A673 (cell line): Measurements from ENCODE around the gene ARSH. TPM values are rescaled to one million over a fixed set of nuclear protein-coding genes. Genes with fewer than 3 reads are reported as not detected.
"Not testable (repeated sequence)": the region's sequence is repeated elsewhere in the genome, so short reads cannot be mapped to it uniquely, and the experiment has no call there.

ENCODE experiments used
- BruUV-seq: library from RNA; stranded (reverse); fragments of 400-500 nt; replicated peaks from 2 replicates; lab custom pipeline; 2021; lab: Mats Ljungman, UMichigan
- CTCF ChIA-PET: fragments of 300-600 bp; sonication (Branson Sonifier 250); formaldehyde crosslinking; loops from one replicate; lab custom pipeline; 2022; ENCODE audit warnings: antibody characterized with exemption; lab: Charles Lee
- POLR2A ChIA-PET: fragments of 300-600 bp; sonication (Branson Sonifier 250); formaldehyde crosslinking; loops from one replicate; lab custom pipeline; 2022; ENCODE audit warnings: antibody characterized with exemption; ENCODE audit not compliant: low non-redundant PET; lab: Charles Lee
- DNase-seq: peaks from one replicate; pipeline ENCODE4 v3.0.0-alpha.2; 2015; ENCODE audit warnings: low spot score
- H3K27ac ChIP-seq: fragments of 200-600 bp; sonication (generic); 2 replicates; pipeline ENCODE4 v1.5.1; 2016; ENCODE audit warnings: mixed run types, low read depth, mild to moderate bottlenecking, mixed read lengths, antibody characterized with exemption, low read length; ENCODE audit not compliant: poor library complexity, severe bottlenecking
- H3K27me3 ChIP-seq: fragments of 200-600 bp; sonication (generic); replicated peaks from 2 replicates; pipeline ENCODE4 v1.6.1; 2017; ENCODE audit warnings: mixed run types, low read depth, mild to moderate bottlenecking, mixed read lengths, antibody characterized with exemption, low read length; ENCODE audit not compliant: insufficient read depth, poor library complexity
- H3K36me3 ChIP-seq: fragments of 200-600 bp; sonication (generic); 2 replicates; pipeline ENCODE4 v1.6.1; 2016; ENCODE audit warnings: mixed run types, mild to moderate bottlenecking, mixed read lengths, antibody characterized with exemption, low read length; ENCODE audit not compliant: insufficient read depth, poor library complexity, severe bottlenecking
- H3K4me1 ChIP-seq: fragments of 200-600 bp; sonication (generic); 2 replicates; pipeline ENCODE4 v1.6.1; 2017; ENCODE audit warnings: mixed run types, mild to moderate bottlenecking, mixed read lengths, antibody characterized with exemption, low read length; ENCODE audit not compliant: insufficient read depth, poor library complexity, severe bottlenecking
- H3K4me3 ChIP-seq: fragments of 200-600 bp; sonication (generic); 2 replicates; pipeline ENCODE4 v1.5.1; 2016; ENCODE audit warnings: low read depth, mixed run types, mild to moderate bottlenecking, mixed read lengths, low read length; ENCODE audit not compliant: poor library complexity, severe bottlenecking
- H3K9me3 ChIP-seq: fragments of 200-600 bp; sonication (generic); 2 replicates; pipeline ENCODE4 v1.6.1; 2016; ENCODE audit warnings: mixed run types, low read depth, mild to moderate bottlenecking, mixed read lengths, antibody characterized with exemption, low read length; ENCODE audit not compliant: poor library complexity, severe bottlenecking
- CTCF ChIP-seq: fragments of 300-800, 200-600 bp; sonication (generic); conservative IDR thresholded peaks from 2 replicates; pipeline ENCODE4 v1.5.1; 2017; ENCODE audit warnings: low read depth, mild to moderate bottlenecking, antibody characterized with exemption, low read length, moderate library complexity, mixed read lengths
- EZH2 ChIP-seq: fragments of 200-600 bp; sonication (generic); IDR thresholded peaks from 2 replicates; pipeline ENCODE4 v1.6.1; 2017; ENCODE audit warnings: borderline replicate concordance, low read depth, mild to moderate bottlenecking, mixed read lengths, antibody characterized with exemption, low read length; ENCODE audit not compliant: poor library complexity, severe bottlenecking
- intact Hi-C: fragments of 100-400 bp; cut with micrococcal nuclease; formaldehyde crosslinking; loops from one replicate; pipeline ENCODE4 v1.10.0; 2022; ENCODE audit not compliant: unreplicated experiment
- total RNA-seq: library from RNA; stranded (reverse); gene quantifications from 2 replicates; pipeline ENCODE4 v1.2.3, GENCODE V29; 2021

ARSH gene
- total RNA-seq, 1 experiment from 2014 or later = not detected

GRCh38 chrX:2962381-2962780, 44.0 kb upstream of the ARSH start:
- ChIA-PET CTCF (no interaction called here), POLR2A (no interaction called here)
- Histone ChIP-seq H3K4me3 (no peak overlapping the region), H3K9me3 (no peaks in the 10 kb centered on the region), H3K27me3 (no peaks in the 10 kb centered on the region), H3K27ac (no peak overlapping the region), H3K4me1 (no peaks in the 10 kb centered on the region), H3K36me3 (no peaks in the 10 kb centered on the region)
- TF ChIP-seq CTCF (no peak), EZH2 (no peak)
- BruUV-seq = no TSS peak
- DNase-seq = no peak
- intact Hi-C loops = no loop called here

- H3K36me3 ChIP-seq, H3K4me1 ChIP-seq, CTCF ChIA-PET, intact Hi-C loops, POLR2A ChIA-PET, H3K4me3 ChIP-seq, DNase-seq, H3K27me3 ChIP-seq, H3K27ac ChIP-seq, BruUV-seq, H3K9me3 ChIP-seq: not testable (repeated sequence)
These were observed 42.9 kb upstream of the ARSH start for GRCh38 chrX:2963449-2963848.

- BruUV-seq, H3K9me3 ChIP-seq, CTCF ChIA-PET, intact Hi-C loops, POLR2A ChIA-PET, H3K27ac ChIP-seq, H3K36me3 ChIP-seq, DNase-seq, H3K4me1 ChIP-seq, H3K4me3 ChIP-seq: not testable (repeated sequence)
- H3K27me3 ChIP-seq = peaks cover 17% of the 10 kb centered on the region
These were observed 42.2 kb upstream of the ARSH start for GRCh38 chrX:2963992-2964794.

- H3K36me3 ChIP-seq = no peaks in the 10 kb centered on the region
- ChIA-PET CTCF (no interaction called here), POLR2A (no interaction called here)
- no peak for TF ChIP-seq EZH2
- no peak for TF ChIP-seq CTCF
- H3K4me1 ChIP-seq = no peaks in the 10 kb centered on the region
- H3K4me3 ChIP-seq = no peak overlapping the region
- peaks cover 33% of the 10 kb centered on the region for H3K27me3 ChIP-seq
- intact Hi-C loops = no loop called here
- DNase-seq = no peak
- no peaks in the 10 kb centered on the region for H3K9me3 ChIP-seq
- no TSS peak for BruUV-seq
- H3K27ac ChIP-seq = no peak overlapping the region
These were observed 40.4 kb upstream of the ARSH start for GRCh38 chrX:2965965-2966364.
